SK-N-SH treated with all-trans-retinoic acid at 6 μM for 48 hours (cell line): ENCODE measurements around the gene PTPRN.

Experiments
- ATAC-seq: fragments of 200-7000 bp; cut with Tn5 transposase; 3 replicates; pipeline ENCODE4 v1.9.1; 2020; ENCODE audit warnings: mild to moderate bottlenecking, moderate library complexity
- CREB5 ChIP-seq: fragments of 250-450 bp; sonication (Bioruptor Pico); IDR thresholded peaks from 2 replicates; pipeline ENCODE4 v1.5.1; 2020; ENCODE audit warnings: low read depth, mild to moderate bottlenecking, moderate library complexity
- CSDC2 ChIP-seq: fragments of 250-450 bp; sonication (Bioruptor Pico); IDR thresholded peaks from 2 replicates; pipeline ENCODE4 v1.5.0; 2020; ENCODE audit warnings: mild to moderate bottlenecking, moderate library complexity
- CSRNP3 ChIP-seq: fragments of 250-450 bp; sonication (Bioruptor Pico); IDR thresholded peaks from 2 replicates; pipeline ENCODE4 v1.5.1; 2021; ENCODE audit warnings: mild to moderate bottlenecking, moderate library complexity
- ESRRG ChIP-seq: fragments of 250-450 bp; sonication (Bioruptor Pico); IDR thresholded peaks from 2 replicates; pipeline ENCODE4 v1.6.1; 2021; ENCODE audit warnings: mild to moderate bottlenecking
- GLIS3 ChIP-seq: fragments of 250-450 bp; sonication (Bioruptor Pico); IDR thresholded peaks from 2 replicates; pipeline ENCODE4 v1.5.0; 2020; ENCODE audit warnings: mild to moderate bottlenecking, moderate library complexity
- ISL1 ChIP-seq: fragments of 250-450 bp; sonication (Bioruptor Pico); IDR thresholded peaks from 2 replicates; pipeline ENCODE4 v2.1.2; 2022; ENCODE audit warnings: mild to moderate bottlenecking, moderate library complexity
- PATZ1 ChIP-seq: fragments of 250-450 bp; sonication (Bioruptor Pico); IDR thresholded peaks from 2 replicates; pipeline ENCODE4 v1.8.0; 2020; ENCODE audit warnings: mild to moderate bottlenecking, moderate library complexity, borderline replicate concordance
- POU6F1 ChIP-seq: fragments of 250-450 bp; sonication (Bioruptor Pico); IDR thresholded peaks from 2 replicates; pipeline ENCODE4 v1.8.0; 2021; ENCODE audit warnings: low read depth, mild to moderate bottlenecking, moderate library complexity, borderline replicate concordance
- RARB ChIP-seq: fragments of 250-450 bp; sonication (Bioruptor Pico); IDR thresholded peaks from 2 replicates; pipeline ENCODE4 v1.8.0; 2021; ENCODE audit warnings: mild to moderate bottlenecking, moderate library complexity
- TSHZ2 ChIP-seq: fragments of 250-450 bp; sonication (Bioruptor Pico); IDR thresholded peaks from 2 replicates; pipeline ENCODE4 v1.5.0; 2020; ENCODE audit warnings: mild to moderate bottlenecking, moderate library complexity
- ZFP3 ChIP-seq: fragments of 250-450 bp; sonication (Bioruptor Pico); IDR thresholded peaks from 2 replicates; pipeline ENCODE4 v1.5.0; 2020; ENCODE audit warnings: mild to moderate bottlenecking, moderate library complexity
- ZFP30 ChIP-seq: fragments of 450-650 bp; formaldehyde crosslinking; IDR thresholded peaks from 2 replicates; pipeline ENCODE4 v1.5.0; 2022; ENCODE audit warnings: mild to moderate bottlenecking, moderate library complexity
- ZNF8 ChIP-seq: fragments of 450-650 bp; formaldehyde crosslinking; IDR thresholded peaks from 2 replicates; pipeline ENCODE4 v1.5.0; 2020; ENCODE audit warnings: mild to moderate bottlenecking, moderate library complexity

PTPRN gene

GRCh38 chr2:219279151-219279915, 29.9 kb downstream of the PTPRN start, which contains the start of gene DNAJB2:
DNAJB2 (plus strand) TSS chr2:219279366; CDS start chr2:219279834, 468 bp downstream.
- ATAC-seq: peak; percentile 91
- TF ChIP-seq CSDC2: no peak
- peak; percentile 82; the same call in 1 of the 2 replicates for TF ChIP-seq PATZ1 (CRISPR knock-in tag)

- TF ChIP-seq PATZ1 (CRISPR knock-in tag) (no peak), CSDC2 (no peak), TSHZ2 (CRISPR knock-in tag) (no peak), ZFP3 (CRISPR knock-in tag) (no peak), ISL1 (CRISPR knock-in tag) (no peak), CREB5 (CRISPR knock-in tag) (no peak), GLIS3 (CRISPR knock-in tag) (no peak), ESRRG (no peak)
- peak; percentile 62 for ATAC-seq
Observed at GRCh38 chr2:219278655-219279150, 30.5 kb downstream of the PTPRN start.

GRCh38 chr2:219277703-219278654, 31.2 kb downstream of the PTPRN start:
- ATAC-seq: peak; percentile 44
- TF ChIP-seq ZNF8 (CRISPR knock-in tag): no peak
- TF ChIP-seq ZFP30 (CRISPR knock-in tag): no peak
- TF ChIP-seq POU6F1 (CRISPR knock-in tag): no peak
- no peak for TF ChIP-seq RARB (CRISPR knock-in tag)
- no peak for TF ChIP-seq CSRNP3
